GM12878 (cell line): Measurements from ENCODE around the gene SERPINI1.

Source experiments
- POLR2A ChIP-seq: IDR thresholded peaks from 2 replicates; pipeline ENCODE4 v1.6.1; 2011; ENCODE audit warnings: low read depth, mild to moderate bottlenecking, low read length
- RB1 ChIP-seq: fragments of 450-650 bp; formaldehyde crosslinking; IDR thresholded peaks from 2 replicates; pipeline ENCODE4 v1.6.1; 2017; ENCODE audit warnings: mild to moderate bottlenecking, borderline replicate concordance
- TF ChIP-seq, protein P1 (sequence below), 3 experiments: IDR thresholded peaks in 2 of 3; conservative IDR thresholded peaks in 1 of 3; 2 replicates each; pipeline ENCODE4 v1.5.1; 2011; ENCODE audit warnings: low read depth in 3 of 3, low read length in 3 of 3, mild to moderate bottlenecking in 3 of 3, control low read depth in 2 of 3, moderate library complexity in 2 of 3, inconsistent platforms in 1 of 3, mixed read lengths in 1 of 3; ENCODE audit not compliant: control insufficient read depth in 2 of 3, insufficient read depth in 1 of 3; ENCODE audit errors: extremely low read depth in 1 of 3
- TF ChIP-seq, protein P2 (sequence below): IDR thresholded peaks from 2 replicates; pipeline ENCODE4 v1.6.1; 2012; ENCODE audit warnings: low read depth, low read length, improper control_type of control experiment
- TF ChIP-seq, protein P3 (sequence below): fragments of 450-650 bp; IDR thresholded peaks from 2 replicates; pipeline ENCODE4 v1.6.1; 2016; ENCODE audit warnings: mild to moderate bottlenecking
- TF ChIP-seq, protein P4 (sequence below): fragments of 450-650 bp; formaldehyde crosslinking; IDR thresholded peaks from 2 replicates; pipeline ENCODE4 v1.4.0; 2020; ENCODE audit warnings: mild to moderate bottlenecking, moderate library complexity

DNA sequence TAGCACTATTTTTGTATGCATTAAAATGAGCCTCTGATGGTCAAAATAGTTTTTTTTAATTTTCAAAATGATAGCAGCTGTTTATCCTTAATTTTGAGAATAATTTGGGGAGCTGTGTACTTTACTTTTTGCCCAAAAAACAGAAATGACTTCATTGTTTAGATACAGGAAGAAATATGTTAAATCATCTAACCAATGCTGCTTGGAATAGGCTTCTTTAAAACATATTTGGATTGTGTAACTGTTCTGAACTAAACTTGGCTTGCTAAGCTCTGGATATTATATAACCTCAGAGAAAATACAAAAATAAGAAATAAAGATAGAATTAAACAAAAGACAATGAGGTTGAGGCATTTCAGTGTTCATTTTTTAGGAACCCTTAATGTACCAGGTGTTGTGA lies 119.3 kb downstream of the SERPINI1 start:
- TF ChIP-seq, protein P1, sequence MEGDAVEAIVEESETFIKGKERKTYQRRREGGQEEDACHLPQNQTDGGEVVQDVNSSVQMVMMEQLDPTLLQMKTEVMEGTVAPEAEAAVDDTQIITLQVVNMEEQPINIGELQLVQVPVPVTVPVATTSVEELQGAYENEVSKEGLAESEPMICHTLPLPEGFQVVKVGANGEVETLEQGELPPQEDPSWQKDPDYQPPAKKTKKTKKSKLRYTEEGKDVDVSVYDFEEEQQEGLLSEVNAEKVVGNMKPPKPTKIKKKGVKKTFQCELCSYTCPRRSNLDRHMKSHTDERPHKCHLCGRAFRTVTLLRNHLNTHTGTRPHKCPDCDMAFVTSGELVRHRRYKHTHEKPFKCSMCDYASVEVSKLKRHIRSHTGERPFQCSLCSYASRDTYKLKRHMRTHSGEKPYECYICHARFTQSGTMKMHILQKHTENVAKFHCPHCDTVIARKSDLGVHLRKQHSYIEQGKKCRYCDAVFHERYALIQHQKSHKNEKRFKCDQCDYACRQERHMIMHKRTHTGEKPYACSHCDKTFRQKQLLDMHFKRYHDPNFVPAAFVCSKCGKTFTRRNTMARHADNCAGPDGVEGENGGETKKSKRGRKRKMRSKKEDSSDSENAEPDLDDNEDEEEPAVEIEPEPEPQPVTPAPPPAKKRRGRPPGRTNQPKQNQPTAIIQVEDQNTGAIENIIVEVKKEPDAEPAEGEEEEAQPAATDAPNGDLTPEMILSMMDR (IDR thresholded peaks at IDR 0.05 in 2 of 3, conservative IDR thresholded peaks at IDR 0.05 in 1 of 3; ENCODE audit: control insufficient read depth in 2 of 3, extremely low read depth in 1 of 3, insufficient read depth in 1 of 3, low read depth in 3 of 3, low read length in 3 of 3) = no peak
- no peak for TF ChIP-seq RB1
- TF ChIP-seq, protein P2, sequence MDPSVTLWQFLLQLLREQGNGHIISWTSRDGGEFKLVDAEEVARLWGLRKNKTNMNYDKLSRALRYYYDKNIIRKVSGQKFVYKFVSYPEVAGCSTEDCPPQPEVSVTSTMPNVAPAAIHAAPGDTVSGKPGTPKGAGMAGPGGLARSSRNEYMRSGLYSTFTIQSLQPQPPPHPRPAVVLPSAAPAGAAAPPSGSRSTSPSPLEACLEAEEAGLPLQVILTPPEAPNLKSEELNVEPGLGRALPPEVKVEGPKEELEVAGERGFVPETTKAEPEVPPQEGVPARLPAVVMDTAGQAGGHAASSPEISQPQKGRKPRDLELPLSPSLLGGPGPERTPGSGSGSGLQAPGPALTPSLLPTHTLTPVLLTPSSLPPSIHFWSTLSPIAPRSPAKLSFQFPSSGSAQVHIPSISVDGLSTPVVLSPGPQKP = no peak
- TF ChIP-seq, protein P3, sequence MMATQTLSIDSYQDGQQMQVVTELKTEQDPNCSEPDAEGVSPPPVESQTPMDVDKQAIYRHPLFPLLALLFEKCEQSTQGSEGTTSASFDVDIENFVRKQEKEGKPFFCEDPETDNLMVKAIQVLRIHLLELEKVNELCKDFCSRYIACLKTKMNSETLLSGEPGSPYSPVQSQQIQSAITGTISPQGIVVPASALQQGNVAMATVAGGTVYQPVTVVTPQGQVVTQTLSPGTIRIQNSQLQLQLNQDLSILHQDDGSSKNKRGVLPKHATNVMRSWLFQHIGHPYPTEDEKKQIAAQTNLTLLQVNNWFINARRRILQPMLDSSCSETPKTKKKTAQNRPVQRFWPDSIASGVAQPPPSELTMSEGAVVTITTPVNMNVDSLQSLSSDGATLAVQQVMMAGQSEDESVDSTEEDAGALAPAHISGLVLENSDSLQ = no peak
- TF ChIP-seq, protein P4, sequence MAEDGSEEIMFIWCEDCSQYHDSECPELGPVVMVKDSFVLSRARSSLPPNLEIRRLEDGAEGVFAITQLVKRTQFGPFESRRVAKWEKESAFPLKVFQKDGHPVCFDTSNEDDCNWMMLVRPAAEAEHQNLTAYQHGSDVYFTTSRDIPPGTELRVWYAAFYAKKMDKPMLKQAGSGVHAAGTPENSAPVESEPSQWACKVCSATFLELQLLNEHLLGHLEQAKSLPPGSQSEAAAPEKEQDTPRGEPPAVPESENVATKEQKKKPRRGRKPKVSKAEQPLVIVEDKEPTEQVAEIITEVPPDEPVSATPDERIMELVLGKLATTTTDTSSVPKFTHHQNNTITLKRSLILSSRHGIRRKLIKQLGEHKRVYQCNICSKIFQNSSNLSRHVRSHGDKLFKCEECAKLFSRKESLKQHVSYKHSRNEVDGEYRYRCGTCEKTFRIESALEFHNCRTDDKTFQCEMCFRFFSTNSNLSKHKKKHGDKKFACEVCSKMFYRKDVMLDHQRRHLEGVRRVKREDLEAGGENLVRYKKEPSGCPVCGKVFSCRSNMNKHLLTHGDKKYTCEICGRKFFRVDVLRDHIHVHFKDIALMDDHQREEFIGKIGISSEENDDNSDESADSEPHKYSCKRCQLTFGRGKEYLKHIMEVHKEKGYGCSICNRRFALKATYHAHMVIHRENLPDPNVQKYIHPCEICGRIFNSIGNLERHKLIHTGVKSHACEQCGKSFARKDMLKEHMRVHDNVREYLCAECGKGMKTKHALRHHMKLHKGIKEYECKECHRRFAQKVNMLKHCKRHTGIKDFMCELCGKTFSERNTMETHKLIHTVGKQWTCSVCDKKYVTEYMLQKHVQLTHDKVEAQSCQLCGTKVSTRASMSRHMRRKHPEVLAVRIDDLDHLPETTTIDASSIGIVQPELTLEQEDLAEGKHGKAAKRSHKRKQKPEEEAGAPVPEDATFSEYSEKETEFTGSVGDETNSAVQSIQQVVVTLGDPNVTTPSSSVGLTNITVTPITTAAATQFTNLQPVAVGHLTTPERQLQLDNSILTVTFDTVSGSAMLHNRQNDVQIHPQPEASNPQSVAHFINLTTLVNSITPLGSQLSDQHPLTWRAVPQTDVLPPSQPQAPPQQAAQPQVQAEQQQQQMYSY (CRISPR knock-in tag) = no peak
- no peak for TF ChIP-seq POLR2A
